Articular chondrocyte of knee joint (primary cell): ENCODE data around the gene SBK1. TPM values are rescaled to one million over a fixed set of nuclear protein-coding genes. Genes with fewer than 3 reads are reported as not detected.

ENCODE experiments used
- small RNA-seq: library from RNA; depleted of rRNA; stranded (forward); fragments of <200 nt; gene quantifications from one replicate; pipeline ENCODE3, GENCODE V24; 2012
- total RNA-seq: library from RNA; depleted of rRNA; stranded (reverse); fragments of >200 nt; gene quantifications from 2 replicates; pipeline ENCODE4 v1.2.3, GENCODE V29; 2012

Gene SBK1
- total RNA-seq, result not detected in 2 replicates

DNA sequence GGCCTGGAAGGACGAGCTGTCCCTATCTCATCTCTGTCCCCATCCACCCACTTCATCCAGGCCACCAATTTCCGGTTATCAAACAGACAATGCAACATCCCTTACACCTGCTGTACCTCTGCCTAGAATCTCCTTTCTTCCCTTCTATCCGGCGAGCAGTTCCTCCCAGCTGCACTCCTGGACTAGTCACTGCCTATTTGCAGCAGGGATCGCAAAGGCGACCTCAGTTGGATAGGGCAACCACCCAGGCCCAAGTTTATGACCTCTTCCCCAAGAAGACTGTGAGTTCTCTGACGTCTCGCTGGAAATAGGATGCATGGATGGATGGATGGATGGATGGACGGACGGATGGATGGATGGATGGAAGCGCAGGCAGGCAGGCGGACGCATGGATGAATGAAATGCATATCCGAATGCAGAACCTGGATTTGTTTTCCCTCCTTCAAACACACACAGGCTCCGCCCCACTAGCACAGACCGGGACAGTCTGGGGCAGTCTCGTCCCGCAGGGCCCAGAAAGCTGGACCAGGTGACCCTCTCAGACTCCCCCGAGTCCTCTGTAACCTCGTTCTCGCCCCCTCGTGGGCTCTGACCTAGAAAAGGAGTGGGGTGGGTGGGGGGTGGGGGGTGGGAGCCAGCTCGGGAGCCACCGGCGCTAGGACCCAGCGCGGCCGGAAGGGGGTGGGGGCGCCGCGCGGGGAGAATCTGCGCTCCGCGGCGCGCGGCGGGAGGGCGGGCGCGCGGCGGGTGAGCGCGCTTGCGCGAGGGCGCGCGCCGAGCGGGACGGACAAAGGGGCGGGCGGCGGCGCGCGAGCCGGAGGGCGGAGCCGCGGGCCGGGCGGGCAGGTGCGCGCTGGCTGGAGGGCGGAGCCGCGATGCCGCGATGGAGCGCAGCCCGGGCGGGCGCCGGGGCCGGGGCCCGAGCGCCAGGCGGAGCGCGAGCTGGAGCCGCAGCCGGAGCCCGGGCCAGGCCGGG lies at the start of gene SBK1:
Gene SBK1, plus strand, starts transcription at position 875 of the 976 bp plus-strand sequence. CDS start 24,867 bp downstream, outside the sequence.

DNA sequence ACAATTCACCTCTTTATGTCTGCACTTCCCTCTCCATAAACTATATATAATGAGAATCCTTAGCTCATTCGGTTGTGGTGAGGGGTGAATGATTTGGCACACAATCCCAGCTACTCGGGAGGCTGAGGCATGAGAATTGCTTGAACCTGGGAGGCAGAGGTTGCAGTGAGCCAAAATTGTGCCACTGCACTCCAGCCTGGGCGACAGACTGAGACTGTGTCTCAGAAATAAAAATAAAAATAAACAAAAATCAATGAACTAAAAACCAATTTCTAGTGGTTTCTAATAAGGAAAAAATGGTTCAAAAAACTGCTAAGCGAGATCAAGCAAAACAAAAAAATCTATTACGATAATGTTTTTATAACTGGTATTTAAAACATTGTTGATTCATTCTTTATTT lies 71.1 kb downstream of the SBK1 start, which contains the start of gene NPIPB6:
Gene NPIPB6, minus strand, starts transcription at position 101 of the 400 bp plus-strand sequence. CDS start 686 bp downstream, outside the sequence.

Small RNA genes within 50 kb of the gene (small RNA-seq; reads per million reads assigned to genes)
- gene AC138904.2, result not detected

Other genes starting within 250 kb of the SBK1 start
- not detected in 2 replicates for gene GSG1L, start 228.8 kb upstream of the SBK1 start, total RNA-seq
- gene XPO6, start 80.6 kb upstream of the SBK1 start, total RNA-seq, result 111 and 116 TPM in 2 replicates
- 0.65 TPM in 1 of 2 replicates, not detected in the other for gene NPIPB6, start 71.0 kb downstream of the SBK1 start, total RNA-seq
- 66.5 and 74.1 TPM in 2 replicates for gene EIF3CL, start 111.3 kb downstream of the SBK1 start, total RNA-seq
- not detected in 2 replicates for gene NPIPB7, start 179.8 kb downstream of the SBK1 start, total RNA-seq
- 15.8 and 18.1 TPM in 2 replicates for gene CLN3, start 199.5 kb downstream of the SBK1 start, total RNA-seq
- not detected in 2 replicates for gene APOBR, start 202.1 kb downstream of the SBK1 start, total RNA-seq
- not detected in 2 replicates for gene IL27, start 214.3 kb downstream of the SBK1 start, total RNA-seq
- gene NUPR1, start 246.4 kb downstream of the SBK1 start, total RNA-seq, result 22.7 and 32.4 TPM in 2 replicates